ENCODE measurements around the gene PLAAT1. TPM values are rescaled to one million over a fixed set of nuclear protein-coding genes. Genes with fewer than 3 reads are reported as not detected.

PLAAT1 gene
- total and polyA plus RNA-seq, 10 of the 15 experiments (the other 5 are each of a cell fraction or from before 2014, with no cell fraction given): not detected

GRCh38 chr3:193212844-193213243, 28.2 kb upstream of the PLAAT1 start:
- intact Hi-C loops (cut with micrococcal nuclease; ENCODE audit: unreplicated experiment) (no loop called here), in situ Hi-C loops (cut with MboI) (no loop called here)
- FAIRE-seq: no peak
- Histone ChIP-seq H3K27ac (ENCODE audit: control insufficient read depth, insufficient read depth) (no peak overlapping the region), H3K4me1 (ENCODE audit: control insufficient read depth, insufficient read depth, low read length) (no peaks in the 10 kb centered on the region), H3K9ac (ENCODE audit: control insufficient read depth, insufficient read depth, low read length) (no peak overlapping the region), H3K9me3 (replicated peaks; ENCODE audit: control insufficient read depth, insufficient read depth, low read length) (no peaks in the 10 kb centered on the region), H3K27me3 (replicated peaks in 1 of 2; ENCODE audit: control insufficient read depth in 2 of 2, insufficient read depth in 2 of 2, low read length in 1 of 2) (no peaks in the 10 kb centered on the region), H2AFZ (ENCODE audit: control insufficient read depth, low read depth, low read length) (no peak overlapping the region), H3K36me3 (ENCODE audit: control insufficient read depth in 2 of 2, insufficient read depth in 2 of 2, low read length in 1 of 2) (no peaks in the 10 kb centered on the region), H3K4me3 (no peak overlapping the region), H3K4me2 (ENCODE audit: control insufficient read depth, insufficient read depth) (no peak overlapping the region), H3K79me2 (ENCODE audit: control insufficient read depth, insufficient read depth, low read length) (no peaks in the 10 kb centered on the region), H4K20me1 (ENCODE audit: control insufficient read depth, insufficient read depth) (no peaks in the 10 kb centered on the region)
- no peak for DNase-seq (ENCODE audit: low read depth, low spot score)
- CTCF ChIA-PET: no interaction called here
- BruUV-seq (replicated peaks): no TSS peak
- RAD21 ChIA-PET (ENCODE audit: unreplicated experiment): no interaction called here
- SMC1A ChIA-PET (ENCODE audit: uncharacterized antibody, unreplicated experiment): no interaction called here
- TF ChIP-seq MEF2A (IDR thresholded peaks at IDR 0.05; ENCODE audit: insufficient read depth, low read depth, low read length) (no peak), HDAC6 (IDR thresholded peaks at IDR 0.05; ENCODE audit: unreplicated experiment) (no peak), FOS (IDR thresholded peaks at IDR 0.05; ENCODE audit: borderline replicate concordance, extremely low read depth, insufficient read length) (no peak), BCL11A (IDR thresholded peaks at IDR 0.05; ENCODE audit: low read depth, low read length) (no peak), PBX3 (IDR thresholded peaks at IDR 0.05; ENCODE audit: insufficient replicate concordance, low read depth, low read length) (no peak), CHD4 (IDR thresholded peaks at IDR 0.05) (no peak), YBX1 (IDR thresholded peaks at IDR 0.05) (no peak)
- POLR2A ChIA-PET: no interaction called here
- no peak for ATAC-seq
- 0% methylated on average over 1 of the region's 1 CpG for WGBS (ENCODE audit: insufficient coverage, insufficient replicate concordance, low lambda C conversion rate, missing lambda C conversion rate)

- Histone ChIP-seq H3K4me3 (no peak overlapping the region), H3K4me2 (ENCODE audit: control insufficient read depth, insufficient read depth) (no peak overlapping the region), H3K27me3 (replicated peaks in 1 of 2; ENCODE audit: control insufficient read depth in 2 of 2, insufficient read depth in 2 of 2, low read length in 1 of 2) (no peaks in the 10 kb centered on the region), H3K4me1 (ENCODE audit: control insufficient read depth, insufficient read depth, low read length) (no peaks in the 10 kb centered on the region), H3K9me3 (replicated peaks; ENCODE audit: control insufficient read depth, insufficient read depth, low read length) (no peaks in the 10 kb centered on the region), H2AFZ (ENCODE audit: control insufficient read depth, low read depth, low read length) (no peak overlapping the region), H3K27ac (ENCODE audit: control insufficient read depth, insufficient read depth) (no peak overlapping the region), H3K9ac (ENCODE audit: control insufficient read depth, insufficient read depth, low read length) (no peak overlapping the region), H3K36me3 (ENCODE audit: control insufficient read depth in 2 of 2, insufficient read depth in 2 of 2, low read length in 1 of 2) (no peaks in the 10 kb centered on the region), H4K20me1 (ENCODE audit: control insufficient read depth, insufficient read depth) (no peaks in the 10 kb centered on the region), H3K79me2 (ENCODE audit: control insufficient read depth, insufficient read depth, low read length) (no peaks in the 10 kb centered on the region)
- 30% methylated on average over 3 of the region's 3 CpGs for WGBS (ENCODE audit: insufficient coverage, insufficient replicate concordance, low lambda C conversion rate, missing lambda C conversion rate)
- POLR2A ChIA-PET: no interaction called here
- FAIRE-seq (no peak), DNase-seq (ENCODE audit: low read depth, low spot score) (no peak), ATAC-seq (no peak)
- in situ Hi-C loops (cut with MboI) (no loop called here), intact Hi-C loops (cut with micrococcal nuclease; ENCODE audit: unreplicated experiment) (no loop called here)
- SMC1A ChIA-PET (ENCODE audit: uncharacterized antibody, unreplicated experiment): no interaction called here
- no TSS peak for BruUV-seq (replicated peaks)
- CTCF ChIA-PET: no interaction called here
- TF ChIP-seq CBFB (IDR thresholded peaks at IDR 0.05; ENCODE audit: low read depth) (no peak), LARP7 (IDR thresholded peaks at IDR 0.05) (no peak), RAD21 (IDR thresholded peaks at IDR 0.05; ENCODE audit: insufficient read depth, low read depth, low read length) (no peak), REST (IDR thresholded peaks at IDR 0.05; ENCODE audit: low read depth, low read length) (no peak), WRNIP1 (IDR thresholded peaks at IDR 0.05; ENCODE audit: borderline replicate concordance, low read depth, low read length) (no peak)
- RAD21 ChIA-PET (ENCODE audit: unreplicated experiment): no interaction called here
These were observed 26.6 kb upstream of the PLAAT1 start for GRCh38 chr3:193214445-193214844.

Measured in GM12878 (cell line).